Measurements from ENCODE around the gene PLA2G10.
"Not testable (repeated sequence)": the region's sequence is repeated elsewhere in the genome, so short reads cannot be mapped to it uniquely, and the experiment has no call there.

PLA2G10 gene

DNA sequence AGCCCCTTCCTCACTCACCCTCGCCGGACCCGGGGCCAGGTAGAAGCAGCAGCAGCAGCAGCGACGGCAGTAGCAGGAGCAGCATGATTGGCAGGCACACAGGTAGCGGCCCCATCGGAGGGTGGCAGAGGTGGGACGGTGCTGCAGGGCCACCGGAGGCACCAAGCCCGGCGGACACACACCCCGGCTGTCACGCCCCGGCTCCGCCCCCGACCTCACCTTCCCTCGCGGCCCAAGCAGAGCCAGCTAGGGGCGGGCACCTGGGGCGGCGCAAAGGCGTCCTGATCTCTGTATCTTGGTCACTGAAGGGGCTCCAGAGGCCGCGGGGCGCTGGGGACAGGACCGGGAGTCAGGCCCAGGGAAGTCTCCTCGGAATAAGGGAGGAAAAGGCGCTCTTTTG, 39.1 kb upstream of the PLA2G10 start:
- not testable (repeated sequence) for H3K4me2 ChIP-seq (ENCODE audit: insufficient read depth, low read length, poor library complexity, severe bottlenecking); H3K27me3 ChIP-seq (ENCODE audit: control insufficient read depth in 3 of 3, insufficient read depth in 3 of 3, low read depth in 1 of 3, low read length in 3 of 3); H3K4me3 ChIP-seq (ENCODE audit: low read length in 2 of 2); H2BK15ac ChIP-seq (ENCODE audit: low read length); H3K9me3 ChIP-seq (replicated peaks in 1 of 2; ENCODE audit: control insufficient read depth in 2 of 2, insufficient read depth in 1 of 2, low read depth in 1 of 2, low read length in 2 of 2); H3K23ac ChIP-seq (ENCODE audit: low read depth, low read length, poor library complexity); H2BK5ac ChIP-seq (ENCODE audit: low read length); H3K14ac ChIP-seq (ENCODE audit: low read length); H4K91ac ChIP-seq (ENCODE audit: low read depth, low read length, poor library complexity); H4K8ac ChIP-seq (ENCODE audit: low read depth, low read length); H3K4ac ChIP-seq (ENCODE audit: low read length); DNase-seq (ENCODE audit: low spot score); H2BK12ac ChIP-seq (ENCODE audit: low read length); H2AK5ac ChIP-seq (ENCODE audit: low read depth, low read length); H3K36me3 ChIP-seq (replicated peaks in 1 of 2; ENCODE audit: control insufficient read depth in 2 of 2, insufficient read depth in 2 of 2, low read length in 2 of 2); H3K18ac ChIP-seq (ENCODE audit: low read length); H3K9ac ChIP-seq (ENCODE audit: low read depth, low read length, poor library complexity); H2BK120ac ChIP-seq (ENCODE audit: low read depth, low read length); H3K79me1 ChIP-seq (ENCODE audit: low read depth, low read length); H3K4me1 ChIP-seq (ENCODE audit: control insufficient read depth in 2 of 2, insufficient read depth in 1 of 2, low read depth in 1 of 2, low read length in 2 of 2); H2AFZ ChIP-seq (ENCODE audit: low read length); H3K27ac ChIP-seq (replicated peaks; ENCODE audit: low read length)
- WGBS, 2 donors (ENCODE audit: extremely low coverage in 2 of 2, insufficient read length in 2 of 2, insufficient replicate concordance in 1 of 2): no CpG with 5 or more reads among the region's 28 CpGs

DNA sequence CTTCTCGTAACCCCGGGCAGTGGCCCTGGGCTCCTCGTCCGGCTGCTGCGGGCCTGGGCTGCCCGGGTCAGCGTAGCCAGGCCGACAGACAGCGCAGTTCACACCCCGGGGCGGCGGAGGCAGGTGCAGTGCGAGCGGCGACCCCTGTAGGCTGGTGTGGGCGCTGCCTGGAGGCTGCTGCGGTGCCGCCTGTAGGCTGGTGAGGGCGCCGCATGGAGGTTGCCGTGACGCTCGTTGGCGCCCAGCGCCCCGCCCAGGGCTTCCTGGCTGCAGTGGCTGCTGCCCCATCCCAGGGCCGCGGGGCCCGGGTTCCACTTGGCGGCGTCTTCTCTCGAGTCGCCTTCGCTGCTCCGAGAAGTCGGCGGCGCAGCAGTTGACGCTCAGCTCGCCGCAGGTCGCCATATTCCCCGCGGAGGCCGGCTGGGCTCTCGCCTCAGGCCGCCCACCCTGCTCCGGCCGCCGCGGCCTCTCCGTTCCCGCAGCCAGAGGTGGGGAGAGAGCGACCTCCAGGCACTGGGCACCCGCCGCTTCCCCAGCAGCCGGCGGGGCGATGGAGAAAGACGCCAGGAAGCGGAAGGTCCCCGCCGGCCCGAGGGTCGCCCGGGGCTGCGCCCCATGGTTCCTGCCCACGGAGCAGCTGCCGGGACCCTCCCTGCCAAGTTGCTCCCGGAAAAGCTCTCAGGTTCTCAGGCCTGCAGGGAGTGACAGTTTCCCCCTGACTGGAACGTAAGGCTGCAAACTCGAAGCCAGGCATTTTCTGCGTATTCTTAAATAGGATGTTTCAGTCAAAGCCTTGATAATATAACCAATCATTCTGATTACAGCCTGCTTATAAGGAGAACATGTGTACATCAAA, 9.3 kb upstream of the PLA2G10 start, which contains the start of gene NPIPA3:
TSS of gene NPIPA3 (plus strand) at position 256 of the 856 bp plus-strand sequence. CDS start 5,533 bp downstream, outside the sequence.
- H2BK12ac ChIP-seq (ENCODE audit: low read length); H3K4me1 ChIP-seq (ENCODE audit: control insufficient read depth in 2 of 2, insufficient read depth in 1 of 2, low read depth in 1 of 2, low read length in 2 of 2); H3K36me3 ChIP-seq (replicated peaks in 1 of 2; ENCODE audit: control insufficient read depth in 2 of 2, insufficient read depth in 2 of 2, low read length in 2 of 2); H3K4me3 ChIP-seq (ENCODE audit: low read length in 2 of 2); H3K27me3 ChIP-seq (ENCODE audit: control insufficient read depth in 3 of 3, insufficient read depth in 3 of 3, low read depth in 1 of 3, low read length in 3 of 3); H2BK120ac ChIP-seq (ENCODE audit: low read depth, low read length); H2BK5ac ChIP-seq (ENCODE audit: low read length); H3K79me1 ChIP-seq (ENCODE audit: low read depth, low read length); H3K14ac ChIP-seq (ENCODE audit: low read length); H2BK15ac ChIP-seq (ENCODE audit: low read length); H3K9ac ChIP-seq (ENCODE audit: low read depth, low read length, poor library complexity); H4K91ac ChIP-seq (ENCODE audit: low read depth, low read length, poor library complexity); H3K4ac ChIP-seq (ENCODE audit: low read length); H3K18ac ChIP-seq (ENCODE audit: low read length); H2AFZ ChIP-seq (ENCODE audit: low read length); H4K8ac ChIP-seq (ENCODE audit: low read depth, low read length); H3K9me3 ChIP-seq (replicated peaks in 1 of 2; ENCODE audit: control insufficient read depth in 2 of 2, insufficient read depth in 1 of 2, low read depth in 1 of 2, low read length in 2 of 2); DNase-seq (ENCODE audit: low spot score); H3K27ac ChIP-seq (replicated peaks; ENCODE audit: low read length); H3K23ac ChIP-seq (ENCODE audit: low read depth, low read length, poor library complexity); H3K4me2 ChIP-seq (ENCODE audit: insufficient read depth, low read length, poor library complexity, severe bottlenecking); H2AK5ac ChIP-seq (ENCODE audit: low read depth, low read length): not testable (repeated sequence)
- no CpG with 5 or more reads among the region's 73 CpGs for WGBS, 2 donors (ENCODE audit: extremely low coverage in 2 of 2, insufficient read length in 2 of 2, insufficient replicate concordance in 1 of 2)

DNA sequence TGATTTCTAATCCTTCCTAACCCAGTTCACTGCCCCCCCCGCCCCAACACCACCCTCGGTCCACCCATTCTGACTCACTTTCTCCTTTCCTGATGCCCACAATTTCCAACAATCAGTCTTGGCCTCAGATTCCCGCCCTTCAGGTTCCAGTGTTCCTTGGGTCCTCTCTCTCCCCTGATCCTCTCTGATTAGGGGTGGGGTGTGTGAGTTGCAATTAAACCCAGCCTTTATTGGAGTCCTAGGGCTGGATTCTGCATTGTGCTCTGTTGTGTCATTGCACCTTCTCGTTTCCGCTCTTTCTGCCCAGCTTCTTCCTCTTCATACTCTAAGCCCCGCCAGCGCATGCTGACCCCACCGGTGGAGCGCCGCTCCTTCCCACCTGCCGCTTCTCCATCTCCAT, 8.6 kb upstream of the PLA2G10 start:
- H3K36me3 ChIP-seq (replicated peaks in 1 of 2; ENCODE audit: control insufficient read depth in 2 of 2, insufficient read depth in 2 of 2, low read length in 2 of 2); H3K4me3 ChIP-seq (ENCODE audit: low read length in 2 of 2); H2AK5ac ChIP-seq (ENCODE audit: low read depth, low read length); H3K14ac ChIP-seq (ENCODE audit: low read length); H2BK5ac ChIP-seq (ENCODE audit: low read length); H3K9me3 ChIP-seq (replicated peaks in 1 of 2; ENCODE audit: control insufficient read depth in 2 of 2, insufficient read depth in 1 of 2, low read depth in 1 of 2, low read length in 2 of 2); H3K27me3 ChIP-seq (ENCODE audit: control insufficient read depth in 3 of 3, insufficient read depth in 3 of 3, low read depth in 1 of 3, low read length in 3 of 3); H2AFZ ChIP-seq (ENCODE audit: low read length); H3K9ac ChIP-seq (ENCODE audit: low read depth, low read length, poor library complexity); H2BK15ac ChIP-seq (ENCODE audit: low read length); H4K91ac ChIP-seq (ENCODE audit: low read depth, low read length, poor library complexity); H3K23ac ChIP-seq (ENCODE audit: low read depth, low read length, poor library complexity); H3K4me2 ChIP-seq (ENCODE audit: insufficient read depth, low read length, poor library complexity, severe bottlenecking); H2BK12ac ChIP-seq (ENCODE audit: low read length); H4K8ac ChIP-seq (ENCODE audit: low read depth, low read length); H2BK120ac ChIP-seq (ENCODE audit: low read depth, low read length); H3K4ac ChIP-seq (ENCODE audit: low read length); H3K18ac ChIP-seq (ENCODE audit: low read length); H3K27ac ChIP-seq (replicated peaks; ENCODE audit: low read length); DNase-seq (ENCODE audit: low spot score); H3K79me1 ChIP-seq (ENCODE audit: low read depth, low read length); H3K4me1 ChIP-seq (ENCODE audit: control insufficient read depth in 2 of 2, insufficient read depth in 1 of 2, low read depth in 1 of 2, low read length in 2 of 2): not testable (repeated sequence)
- no CpG with 5 or more reads among the region's 11 CpGs for WGBS, 2 donors (ENCODE audit: extremely low coverage in 2 of 2, insufficient read length in 2 of 2, insufficient replicate concordance in 1 of 2)

DNA sequence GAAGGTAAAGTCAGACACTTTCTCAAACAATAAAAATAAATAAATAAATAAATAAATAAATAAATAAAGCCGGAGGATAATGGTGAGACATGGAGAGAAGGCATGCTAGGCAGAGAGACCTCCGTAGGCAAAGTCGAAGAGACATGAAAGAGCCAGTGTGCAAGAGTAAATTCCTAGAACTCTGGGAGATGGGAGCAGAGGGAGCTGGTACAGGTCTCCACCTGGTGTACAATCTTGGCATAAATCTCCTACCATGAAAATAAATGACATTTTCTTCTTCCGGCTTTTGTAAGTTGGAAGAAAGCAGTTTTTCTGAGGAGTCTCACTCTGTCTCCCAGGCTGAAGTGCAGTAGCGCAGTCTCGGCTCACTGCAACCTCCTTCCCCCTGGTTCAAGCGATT, 7.8 kb upstream of the PLA2G10 start:
- H3K4me3 ChIP-seq (ENCODE audit: low read length in 2 of 2); H2AFZ ChIP-seq (ENCODE audit: low read length): not testable (repeated sequence)
- no CpG with 5 or more reads among the region's 7 CpGs for WGBS, 2 donors (ENCODE audit: extremely low coverage in 2 of 2, insufficient read length in 2 of 2, insufficient replicate concordance in 1 of 2)

More for the DNA sequence above, 7.8 kb upstream of the PLA2G10 start:
- not testable (repeated sequence) for H4K8ac ChIP-seq (ENCODE audit: low read depth, low read length); H3K9ac ChIP-seq (ENCODE audit: low read depth, low read length, poor library complexity); H3K4ac ChIP-seq (ENCODE audit: low read length); H3K23ac ChIP-seq (ENCODE audit: low read depth, low read length, poor library complexity); H2BK120ac ChIP-seq (ENCODE audit: low read depth, low read length); H2AK5ac ChIP-seq (ENCODE audit: low read depth, low read length); H3K4me1 ChIP-seq (ENCODE audit: control insufficient read depth in 2 of 2, insufficient read depth in 1 of 2, low read depth in 1 of 2, low read length in 2 of 2); H2BK12ac ChIP-seq (ENCODE audit: low read length); H3K27me3 ChIP-seq (ENCODE audit: control insufficient read depth in 3 of 3, insufficient read depth in 3 of 3, low read depth in 1 of 3, low read length in 3 of 3); H2BK5ac ChIP-seq (ENCODE audit: low read length); H3K36me3 ChIP-seq (replicated peaks in 1 of 2; ENCODE audit: control insufficient read depth in 2 of 2, insufficient read depth in 2 of 2, low read length in 2 of 2); H4K91ac ChIP-seq (ENCODE audit: low read depth, low read length, poor library complexity); H2BK15ac ChIP-seq (ENCODE audit: low read length); DNase-seq (ENCODE audit: low spot score); H3K18ac ChIP-seq (ENCODE audit: low read length); H3K9me3 ChIP-seq (replicated peaks in 1 of 2; ENCODE audit: control insufficient read depth in 2 of 2, insufficient read depth in 1 of 2, low read depth in 1 of 2, low read length in 2 of 2); H3K14ac ChIP-seq (ENCODE audit: low read length); H3K79me1 ChIP-seq (ENCODE audit: low read depth, low read length); H3K27ac ChIP-seq (replicated peaks; ENCODE audit: low read length); H3K4me2 ChIP-seq (ENCODE audit: insufficient read depth, low read length, poor library complexity, severe bottlenecking)
